Fibroblast of the aortic adventitia (primary cell): ENCODE data around the gene KLC4. TPM values are rescaled to one million over a fixed set of nuclear protein-coding genes. Genes with fewer than 3 reads are reported as not detected.

Experiments
- DNase-seq: peaks from one replicate; pipeline ENCODE4 v3.0.0-alpha.2; 2010; ENCODE audit warnings: low read depth
- H3K4me3 ChIP-seq: 2 replicates; pipeline ENCODE4 v1.5.1; 2011; ENCODE audit warnings: low read depth, mild to moderate bottlenecking, control low read depth, low read length, moderate library complexity
- total RNA-seq: library from RNA; depleted of rRNA; stranded (reverse); fragments of >200 nt; gene quantifications from 2 replicates; pipeline ENCODE4 v1.2.3, GENCODE V29; 2012; ENCODE audit warnings: low replicate concordance
- TF ChIP-seq, protein P1 (sequence below): IDR thresholded peaks from 2 replicates; pipeline ENCODE4 v1.5.1; 2011; ENCODE audit warnings: mild to moderate bottlenecking, low read length, control low read depth, inconsistent platforms; ENCODE audit not compliant: insufficient read depth

KLC4 gene
- total RNA-seq, 1 donor: 11.3 TPM

DNA sequence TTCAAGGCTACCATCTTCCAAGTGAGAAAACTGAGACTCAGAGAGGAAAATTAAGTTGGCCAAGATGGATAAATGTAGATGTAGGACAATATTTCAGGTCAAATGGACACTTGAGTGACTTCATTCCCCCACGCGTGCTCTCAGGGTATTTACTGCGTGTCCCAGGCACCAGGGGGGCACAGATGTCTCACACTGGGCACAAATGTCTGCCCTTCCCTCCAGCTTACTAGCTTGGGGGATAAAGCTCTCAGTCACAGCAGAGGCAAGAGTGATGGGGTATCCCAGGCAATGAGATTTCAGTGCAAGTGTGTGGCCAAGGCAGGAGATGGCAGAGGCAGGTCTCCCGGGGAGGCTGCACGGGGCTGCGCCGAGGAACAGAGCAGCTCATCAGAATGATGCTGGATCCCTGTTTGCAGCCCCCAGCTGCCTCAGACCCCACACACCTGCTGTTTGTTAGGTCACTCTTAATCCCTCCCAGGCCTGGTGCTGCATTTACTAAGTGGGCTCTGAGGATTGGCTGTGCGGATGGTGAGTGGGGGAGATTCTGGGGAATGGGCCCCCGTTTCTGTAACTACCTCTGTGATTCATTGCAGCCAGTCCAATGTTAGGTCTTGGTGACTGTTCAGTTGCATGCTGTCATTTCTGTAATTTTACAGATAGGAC, 60.8 kb downstream of the KLC4 start:
- TF ChIP-seq, protein P1, sequence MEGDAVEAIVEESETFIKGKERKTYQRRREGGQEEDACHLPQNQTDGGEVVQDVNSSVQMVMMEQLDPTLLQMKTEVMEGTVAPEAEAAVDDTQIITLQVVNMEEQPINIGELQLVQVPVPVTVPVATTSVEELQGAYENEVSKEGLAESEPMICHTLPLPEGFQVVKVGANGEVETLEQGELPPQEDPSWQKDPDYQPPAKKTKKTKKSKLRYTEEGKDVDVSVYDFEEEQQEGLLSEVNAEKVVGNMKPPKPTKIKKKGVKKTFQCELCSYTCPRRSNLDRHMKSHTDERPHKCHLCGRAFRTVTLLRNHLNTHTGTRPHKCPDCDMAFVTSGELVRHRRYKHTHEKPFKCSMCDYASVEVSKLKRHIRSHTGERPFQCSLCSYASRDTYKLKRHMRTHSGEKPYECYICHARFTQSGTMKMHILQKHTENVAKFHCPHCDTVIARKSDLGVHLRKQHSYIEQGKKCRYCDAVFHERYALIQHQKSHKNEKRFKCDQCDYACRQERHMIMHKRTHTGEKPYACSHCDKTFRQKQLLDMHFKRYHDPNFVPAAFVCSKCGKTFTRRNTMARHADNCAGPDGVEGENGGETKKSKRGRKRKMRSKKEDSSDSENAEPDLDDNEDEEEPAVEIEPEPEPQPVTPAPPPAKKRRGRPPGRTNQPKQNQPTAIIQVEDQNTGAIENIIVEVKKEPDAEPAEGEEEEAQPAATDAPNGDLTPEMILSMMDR: no peak
- DNase-seq: no peak
- no peak overlapping the region for H3K4me3 ChIP-seq

GRCh38 chr6:43120944-43121913, 61.8 kb downstream of the KLC4 start:
- peak; percentile 99 for DNase-seq
- peak overlapping the region; percentile 36 for H3K4me3 ChIP-seq
- TF ChIP-seq, protein P1: peak; percentile 21

DNA sequence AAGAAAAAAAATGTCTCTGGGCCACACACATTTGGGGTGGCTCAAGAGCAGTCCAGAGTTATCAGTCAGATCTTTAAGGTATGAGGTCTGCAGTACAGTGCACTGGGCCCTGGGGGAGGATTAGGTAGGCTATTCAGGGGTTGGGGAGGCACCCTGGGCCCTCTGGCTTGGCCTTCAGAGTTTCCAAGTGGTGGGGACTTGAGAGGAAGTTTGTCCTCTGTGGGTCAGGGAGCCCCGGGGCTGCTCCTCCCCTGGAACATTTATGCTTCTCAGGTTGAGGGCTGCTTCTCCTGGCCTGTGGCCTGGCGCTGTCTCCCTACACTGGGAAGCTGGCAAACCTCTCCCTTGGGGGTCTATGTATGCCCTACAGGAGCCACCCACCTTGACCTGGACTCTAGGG, 62.7 kb downstream of the KLC4 start:
- no peak for DNase-seq
- no peak overlapping the region for H3K4me3 ChIP-seq
- TF ChIP-seq, protein P1: no peak

DNA sequence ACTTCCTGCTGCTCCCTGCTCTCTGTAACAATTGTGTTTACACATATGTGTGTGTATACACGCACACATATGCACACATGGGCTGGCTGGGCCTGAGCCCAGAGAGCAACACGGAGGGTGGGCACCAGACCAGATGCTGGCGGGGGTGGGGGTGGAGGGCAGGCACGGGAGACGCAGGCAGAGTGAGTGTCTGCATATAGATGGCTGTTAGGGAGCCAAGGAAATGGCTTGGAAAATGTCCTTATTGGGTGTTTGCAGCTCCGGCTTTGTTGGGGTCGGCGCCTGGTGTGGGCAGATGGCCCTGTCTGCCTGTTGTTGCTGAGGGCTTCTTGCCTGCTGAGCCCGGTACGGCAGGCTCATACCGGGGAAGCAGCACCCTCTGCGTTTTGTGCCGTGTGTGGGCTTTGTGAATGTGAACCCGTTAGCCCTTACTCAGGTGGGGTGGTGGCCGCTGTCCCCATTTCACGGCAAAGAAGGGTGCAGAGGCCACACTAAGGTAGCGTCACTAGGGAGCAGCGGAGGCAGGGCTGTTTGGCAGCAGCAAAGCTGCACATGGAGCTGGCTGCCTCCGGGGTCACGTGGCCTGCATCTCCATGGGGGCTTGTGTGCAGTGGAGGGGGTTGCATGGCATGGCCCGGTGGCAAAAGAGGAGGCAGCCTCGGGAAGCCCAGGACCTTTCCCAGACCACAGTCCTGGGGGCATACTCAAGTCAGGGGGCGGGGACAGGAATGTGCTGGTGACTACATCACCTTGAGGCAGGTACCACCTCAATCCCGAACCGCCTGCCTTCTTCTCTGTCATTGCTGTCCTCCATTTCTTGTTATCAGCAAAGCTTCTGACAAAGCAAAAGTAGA, 64.3 kb downstream of the KLC4 start:
- H3K4me3 ChIP-seq: no peak overlapping the region
- TF ChIP-seq, protein P1: no peak
- DNase-seq: no peak

- no peak overlapping the region for H3K4me3 ChIP-seq
- DNase-seq: no peak
- TF ChIP-seq, protein P1: no peak
Observed at GRCh38 chr6:43124481-43124880, 65.0 kb downstream of the KLC4 start.

Other genes with a start within 250 kb of the KLC4 start
- gene RPL7L1, start 180.0 kb upstream of the KLC4 start, total RNA-seq: 74.7 and 102 TPM in 2 replicates
- gene PTCRA, start 143.6 kb upstream of the KLC4 start, total RNA-seq: not detected in 2 replicates
- 23.2 and 45.6 TPM in 2 replicates for gene CNPY3, start 130.2 kb upstream of the KLC4 start, total RNA-seq
- gene GNMT, start 98.9 kb upstream of the KLC4 start, total RNA-seq: 0.25 and 0.36 TPM in 2 replicates
- 19.3 and 39.4 TPM in 2 replicates for gene PEX6, start 80.5 kb upstream of the KLC4 start, total RNA-seq
- gene PPP2R5D, start 75.1 kb upstream of the KLC4 start, total RNA-seq: 46.9 and 60.9 TPM in 2 replicates
- 18.6 and 71.8 TPM in 2 replicates for gene MEA1, start 45.7 kb upstream of the KLC4 start, total RNA-seq
- 27.0 and 78.1 TPM in 2 replicates for gene KLHDC3, start 45.4 kb upstream of the KLC4 start, total RNA-seq
- 46.9 and 86.6 TPM in 2 replicates for gene RRP36, start 38.0 kb upstream of the KLC4 start, total RNA-seq
- 28.0 and 31.6 TPM in 2 replicates for gene CUL7, start 5.8 kb upstream of the KLC4 start, total RNA-seq
- 11.9 and 18.7 TPM in 2 replicates for gene MRPL2, start 197 bp upstream of the KLC4 start, total RNA-seq
- gene PTK7, start 16.7 kb downstream of the KLC4 start, total RNA-seq: 44.6 and 102 TPM in 2 replicates
- gene SRF, start 111.6 kb downstream of the KLC4 start, total RNA-seq: 17.5 and 17.9 TPM in 2 replicates
- 22.8 and 28.7 TPM in 2 replicates for gene CUL9, start 122.6 kb downstream of the KLC4 start, total RNA-seq
- gene DNPH1, start 169.8 kb downstream of the KLC4 start, total RNA-seq: 46.2 and 65.2 TPM in 2 replicates
- not detected in 2 replicates for gene TTBK1, start 183.8 kb downstream of the KLC4 start, total RNA-seq
- not detected in 2 replicates for gene SLC22A7, start 238.6 kb downstream of the KLC4 start, total RNA-seq
- not detected in 2 replicates for gene CRIP3, start 249.2 kb downstream of the KLC4 start, total RNA-seq